OCI-M2 (cell line): ENCODE data around the gene NOG.

Experiments
- DNase-seq: peaks from one replicate; lab custom pipeline; 2025; ENCODE audit not compliant: unreplicated experiment; lab: John Stamatoyannopoulos, UW

The NOG gene

DNA sequence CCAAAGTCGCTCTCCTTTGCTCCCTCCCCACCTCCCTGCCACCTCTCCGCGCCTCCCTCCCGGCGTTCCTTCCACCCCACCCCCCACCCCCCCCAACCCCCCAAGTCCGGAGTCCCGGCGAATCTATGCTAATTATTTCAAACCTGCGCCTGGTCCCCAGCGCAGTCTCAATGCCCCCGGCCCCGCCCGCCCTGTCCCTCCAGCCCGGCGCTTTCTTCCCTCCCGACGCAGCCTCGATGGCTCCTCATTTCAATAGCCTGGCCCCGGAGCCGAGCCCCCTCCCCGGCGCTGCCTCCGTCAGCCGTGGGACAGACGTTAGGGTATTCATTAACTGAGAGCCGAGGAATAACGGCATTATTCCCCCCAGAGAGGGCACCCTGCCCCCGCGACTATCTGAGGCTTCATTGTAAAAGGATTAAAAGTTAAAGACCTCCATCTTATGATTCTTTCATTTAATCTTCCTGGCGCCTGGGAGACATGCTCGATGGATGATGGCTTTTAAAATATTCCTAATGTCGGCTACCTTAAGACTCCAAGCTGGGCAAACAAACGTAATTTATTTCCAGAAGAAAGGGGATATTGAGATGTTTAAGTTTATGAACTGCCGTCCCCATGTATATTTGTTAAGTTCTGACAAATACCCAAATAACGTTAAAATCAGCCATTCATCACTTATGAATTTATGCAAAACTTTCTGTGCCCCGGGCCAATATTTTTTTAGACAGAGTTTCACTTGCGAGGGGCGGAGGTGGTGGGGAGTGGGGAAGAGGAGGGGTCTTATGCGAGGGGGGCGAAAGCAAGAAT lies 3.4 kb downstream of the NOG start:
- DNase-seq: no peak

DNA sequence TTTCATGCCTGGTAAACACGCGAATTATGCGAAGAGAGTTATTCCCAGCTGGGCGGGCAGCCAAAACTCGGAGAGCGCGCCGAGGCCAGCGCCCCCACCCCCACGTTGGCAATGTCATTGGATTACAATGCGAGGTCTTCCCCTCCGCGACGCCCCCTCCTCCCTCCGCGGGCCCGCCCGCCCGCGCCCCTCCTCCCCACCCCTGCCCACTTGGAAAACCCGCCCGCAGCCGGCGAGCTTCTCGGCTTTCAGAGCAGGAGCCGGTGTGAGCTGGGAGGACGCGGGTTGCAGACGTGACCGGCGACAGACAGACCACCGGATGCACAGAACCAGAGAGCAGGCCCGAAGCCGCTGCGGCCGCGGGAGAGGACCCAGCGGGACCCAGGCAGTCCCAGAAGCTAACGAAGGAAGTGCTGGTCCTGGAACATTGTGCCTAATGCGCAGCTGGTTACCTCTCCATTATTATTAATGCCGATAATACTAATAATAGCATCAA lies 4.0 kb downstream of the NOG start:
- DNase-seq: no peak

DNA sequence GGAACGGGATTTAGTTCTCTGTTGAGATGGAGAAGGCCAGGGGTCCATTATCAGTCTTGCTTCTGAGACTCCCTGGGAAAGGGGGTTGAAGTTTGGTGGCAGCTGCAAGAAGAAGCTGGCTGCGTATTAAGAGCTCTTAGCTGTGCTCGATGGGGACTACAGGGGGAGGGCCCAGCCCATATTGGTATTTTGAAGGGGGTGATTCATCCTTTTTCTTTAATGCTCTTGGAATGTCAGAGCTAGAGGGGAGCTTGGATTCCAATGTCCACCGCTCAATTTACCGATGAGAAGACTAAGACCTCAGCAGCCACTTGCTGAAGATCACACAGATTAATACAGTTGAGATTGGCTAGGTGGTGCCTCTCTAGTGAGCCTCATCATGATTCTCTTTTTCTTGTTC lies 5.0 kb downstream of the NOG start:
- DNase-seq: no peak

DNA sequence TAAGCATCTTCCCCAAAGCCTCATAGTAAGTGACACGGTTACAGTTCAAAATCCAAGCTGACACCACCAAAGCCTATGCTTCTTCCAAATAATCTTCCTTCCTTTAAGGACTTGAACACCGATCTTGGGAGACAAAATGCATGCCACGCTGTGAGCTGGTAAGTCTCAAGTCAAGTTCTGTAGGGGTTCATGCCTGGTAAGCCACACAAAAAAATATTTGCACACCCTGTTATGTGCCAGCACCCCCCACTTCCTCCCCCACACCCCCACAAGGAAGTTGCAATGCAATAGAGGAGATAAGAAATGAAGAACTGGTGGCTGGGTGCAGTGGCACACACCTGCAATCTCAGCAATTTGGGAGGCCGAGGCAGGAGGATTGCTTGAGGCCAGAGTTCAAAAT lies 5.6 kb downstream of the NOG start:
- no peak for DNase-seq

DNA sequence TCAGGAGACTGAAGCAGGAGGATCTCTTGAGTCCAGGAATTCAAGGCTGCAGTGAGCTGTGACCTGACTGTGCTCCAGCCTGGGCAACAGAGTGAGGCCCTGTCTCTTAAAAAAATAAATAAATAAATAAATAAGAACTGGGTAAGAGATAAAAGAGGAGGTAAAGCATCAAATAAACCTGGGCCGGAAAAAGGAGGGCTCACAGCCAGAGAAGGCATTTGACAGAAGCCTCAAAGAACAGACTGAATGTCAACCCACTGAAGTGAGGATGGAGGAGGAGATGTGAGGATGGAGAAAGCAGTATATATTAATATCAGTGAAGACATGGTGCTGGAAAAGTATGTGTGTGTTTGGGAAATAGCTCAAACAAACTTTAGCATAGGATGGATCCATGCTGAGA lies 6.1 kb downstream of the NOG start:
- DNase-seq: no peak

DNA sequence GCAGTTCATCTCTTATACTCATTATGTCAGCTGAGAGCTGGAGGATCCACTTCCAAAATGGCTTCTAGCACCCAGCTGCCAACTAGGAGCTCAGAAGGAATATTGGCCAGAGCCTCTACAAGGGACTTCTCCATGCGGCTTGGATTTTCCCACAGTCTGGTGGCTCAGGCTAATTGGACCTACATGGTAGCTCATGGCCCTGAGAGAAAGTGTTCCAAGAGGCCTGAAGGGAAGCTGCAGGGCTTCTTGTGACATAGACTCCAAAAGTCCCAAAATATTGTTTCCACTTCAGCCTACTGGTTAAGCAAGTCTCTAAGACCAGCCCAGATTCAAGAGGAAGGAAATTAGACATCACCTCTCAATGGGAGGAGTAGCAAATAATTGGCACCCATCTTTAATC lies 6.8 kb downstream of the NOG start:
- DNase-seq: no peak

DNA sequence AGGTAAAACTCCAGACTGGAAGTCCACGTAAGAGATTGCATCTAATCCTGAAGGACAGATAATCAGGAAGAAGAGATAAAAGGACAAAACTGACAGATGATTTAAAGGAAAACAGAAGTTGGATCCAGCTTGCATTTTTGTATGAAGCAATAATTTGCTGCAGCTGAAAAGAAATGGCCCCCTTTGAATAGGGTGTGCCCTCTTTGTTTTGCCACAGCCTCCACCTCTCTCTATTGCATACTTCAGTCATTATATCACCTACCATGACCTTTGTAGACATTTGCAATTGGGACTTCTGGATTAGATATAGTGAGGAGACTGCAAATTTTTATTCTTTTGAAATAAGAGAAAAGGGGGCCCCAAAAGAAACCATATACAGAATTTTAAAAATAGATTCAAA lies 8.1 kb downstream of the NOG start:
- DNase-seq: no peak

DNA sequence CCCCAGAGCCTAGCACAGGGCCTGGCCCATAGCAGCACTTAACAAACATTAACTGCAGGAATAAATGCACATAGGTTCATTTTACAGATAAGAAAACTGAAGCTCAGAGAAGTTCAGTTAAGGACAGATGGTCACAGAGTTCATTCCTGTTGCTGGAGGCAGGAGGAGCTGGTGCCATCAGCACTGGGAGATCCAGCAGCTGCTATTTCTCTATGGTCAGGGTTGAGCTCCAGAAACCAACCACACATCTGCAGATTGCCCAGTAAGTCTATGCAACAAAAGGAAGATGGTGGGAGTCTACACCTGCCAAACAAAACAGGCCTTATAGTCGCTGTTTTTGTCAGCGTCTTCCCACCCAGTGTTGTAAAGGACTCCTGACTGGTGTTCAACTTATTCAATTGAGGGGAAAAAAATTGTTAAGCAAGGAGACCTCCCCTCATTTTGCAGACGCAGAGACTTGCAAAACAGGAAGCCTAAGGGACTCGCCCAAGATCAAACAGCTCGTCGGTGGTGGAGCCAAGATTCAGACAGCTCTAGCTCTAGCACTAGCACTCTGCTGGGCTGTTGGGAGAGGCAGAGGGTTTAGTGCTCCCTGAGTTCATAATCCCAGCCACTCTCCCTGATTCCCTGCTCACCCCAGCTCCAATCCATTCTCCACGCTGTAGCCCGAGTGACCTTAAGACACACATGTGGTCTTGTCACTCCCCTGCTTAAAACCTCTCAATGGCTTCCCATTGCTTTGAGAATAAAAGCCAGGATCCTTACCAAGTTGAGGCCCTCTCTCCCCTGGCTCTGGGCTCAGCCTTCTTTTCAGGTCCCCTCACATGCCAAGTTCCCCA lies 9.0 kb downstream of the NOG start:
- DNase-seq: no peak

DNA sequence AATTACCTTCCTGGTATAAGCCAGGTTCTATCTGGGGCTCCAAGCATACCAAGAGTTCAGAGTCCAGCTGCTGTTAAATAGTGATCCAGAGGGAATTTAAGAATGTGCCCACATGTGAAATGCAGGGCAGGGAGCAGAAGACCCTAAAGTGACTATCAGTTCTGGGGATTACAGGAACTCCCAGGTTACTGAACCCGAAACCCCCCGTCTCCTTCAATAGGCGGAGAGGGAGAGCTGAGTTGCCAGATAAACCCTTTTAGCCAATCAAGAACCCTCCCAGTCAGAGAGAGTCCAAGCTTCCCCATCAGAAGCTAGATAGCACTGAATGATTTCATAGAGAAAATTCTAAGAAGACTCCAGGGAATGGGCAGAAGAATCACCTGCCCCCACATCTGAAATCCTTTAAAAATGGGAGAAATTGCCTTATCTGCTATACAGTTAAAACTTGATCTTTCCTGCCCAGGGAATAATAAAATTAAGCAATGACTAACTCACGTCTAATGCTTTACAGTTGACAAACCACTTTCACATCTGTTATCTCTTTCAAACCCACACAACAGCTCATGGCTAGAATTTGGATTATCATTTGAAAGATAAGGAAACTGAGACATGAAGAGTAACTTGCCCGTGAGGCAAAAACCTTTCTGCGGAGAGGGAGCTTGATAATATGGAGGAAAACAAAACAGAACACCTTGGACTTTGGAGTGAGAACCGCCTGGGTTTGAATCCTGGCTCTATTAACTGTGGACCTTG lies 10.2 kb downstream of the NOG start:
- DNase-seq: no peak

DNA sequence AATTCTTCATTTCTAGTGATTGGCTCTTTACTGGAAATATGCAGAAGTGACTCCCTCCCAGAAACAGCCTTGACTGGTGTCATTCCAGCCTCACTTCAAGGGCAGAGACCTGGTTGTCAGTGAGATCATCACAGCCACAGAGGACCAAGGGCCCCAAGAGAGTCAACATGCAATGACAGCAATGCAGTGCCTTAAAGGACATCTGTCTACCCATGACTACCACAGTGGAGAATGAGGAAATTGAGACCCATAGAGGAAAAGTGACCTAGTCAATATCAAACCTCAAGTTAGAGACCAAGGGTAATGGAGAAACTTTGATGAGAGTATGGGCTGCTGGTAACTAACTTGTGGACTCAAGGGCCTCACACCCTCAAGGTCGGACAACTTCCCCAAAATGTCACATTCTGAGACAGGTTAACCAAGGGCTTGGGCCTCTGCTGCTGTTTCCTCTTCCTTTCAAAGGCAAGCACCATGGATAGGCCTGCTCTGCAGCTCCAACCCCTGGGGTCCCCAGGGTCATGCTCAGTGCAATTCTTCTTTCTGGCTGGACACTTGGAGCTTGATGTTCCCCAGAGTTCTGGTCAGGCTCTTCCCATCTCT lies 11.3 kb downstream of the NOG start:
- DNase-seq: no peak

DNA sequence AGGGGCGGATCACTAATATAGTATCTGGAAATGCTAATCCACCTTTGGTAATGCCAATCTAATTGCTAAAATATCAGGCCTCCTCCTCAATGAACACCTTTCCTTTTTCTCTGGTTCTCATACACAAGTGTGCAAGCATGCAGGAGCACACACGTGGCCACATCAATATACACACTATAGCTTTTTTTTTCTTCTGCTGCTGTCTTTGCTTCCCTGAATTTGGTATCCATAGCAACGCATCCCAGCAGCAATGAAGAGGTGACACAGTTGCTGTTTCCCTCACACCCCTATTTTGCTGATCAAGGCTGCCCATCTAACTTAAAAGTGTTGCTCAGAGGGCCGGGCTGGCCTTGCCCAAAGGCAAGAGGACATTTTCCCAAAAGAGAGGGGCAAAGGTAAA lies 15.4 kb downstream of the NOG start:
- DNase-seq: no peak

DNA sequence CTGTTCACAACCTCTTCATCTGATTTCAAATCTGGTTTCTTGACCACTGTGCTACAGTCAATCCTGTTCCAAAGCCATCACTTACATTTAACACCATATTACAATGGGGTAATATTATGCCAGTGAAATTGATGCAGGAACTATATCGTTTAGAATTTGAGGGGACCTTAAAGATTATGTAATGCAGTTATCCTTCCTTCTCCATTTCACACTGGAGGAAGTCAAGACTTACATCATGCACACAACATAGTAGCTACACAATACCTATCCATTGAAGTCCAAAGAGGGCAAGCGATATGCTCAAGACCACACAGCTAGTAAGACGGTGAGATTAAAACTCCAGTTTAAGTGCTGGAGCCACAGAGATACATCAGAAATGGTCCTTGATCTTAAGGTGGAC lies 16.8 kb downstream of the NOG start:
- DNase-seq: no peak

DNA sequence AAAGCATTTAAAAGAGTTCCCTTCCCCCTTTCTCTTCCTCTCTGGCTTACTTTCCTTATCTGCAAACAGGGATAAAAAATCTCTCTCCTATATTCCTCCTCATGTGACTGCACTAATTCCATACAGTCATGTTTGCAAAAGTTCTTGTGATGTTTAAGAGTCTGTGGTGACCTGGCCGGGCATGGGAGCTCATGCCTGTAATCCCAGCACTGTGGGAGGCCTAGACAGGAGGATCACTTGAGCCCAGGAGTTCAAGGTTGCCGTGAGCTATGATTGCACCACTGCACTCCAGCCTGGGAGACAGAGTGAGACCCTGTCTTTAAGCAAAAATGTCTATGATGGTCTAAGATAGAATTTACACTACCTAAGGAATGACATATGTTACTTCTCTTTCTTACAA lies 19.6 kb downstream of the NOG start:
- DNase-seq: no peak

DNA sequence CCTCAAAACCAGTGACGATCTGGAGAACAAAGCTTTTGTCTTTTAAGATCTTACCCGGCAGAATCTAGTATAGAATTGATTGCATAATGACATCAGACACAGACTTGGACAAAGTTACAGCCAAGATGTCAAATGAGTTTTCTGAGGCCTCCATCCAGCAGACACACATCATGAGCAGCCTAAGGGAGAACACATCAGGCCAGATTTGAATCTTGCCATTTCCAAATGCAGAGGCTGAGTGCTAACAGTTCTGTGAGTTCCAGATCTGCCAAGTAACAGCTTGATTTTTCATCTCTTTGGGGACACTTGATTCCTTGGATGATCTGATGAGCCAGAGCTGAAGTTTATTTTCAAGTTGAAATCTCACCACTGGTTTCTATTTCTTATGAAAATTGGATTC lies 21.0 kb downstream of the NOG start:
- DNase-seq: no peak

DNA sequence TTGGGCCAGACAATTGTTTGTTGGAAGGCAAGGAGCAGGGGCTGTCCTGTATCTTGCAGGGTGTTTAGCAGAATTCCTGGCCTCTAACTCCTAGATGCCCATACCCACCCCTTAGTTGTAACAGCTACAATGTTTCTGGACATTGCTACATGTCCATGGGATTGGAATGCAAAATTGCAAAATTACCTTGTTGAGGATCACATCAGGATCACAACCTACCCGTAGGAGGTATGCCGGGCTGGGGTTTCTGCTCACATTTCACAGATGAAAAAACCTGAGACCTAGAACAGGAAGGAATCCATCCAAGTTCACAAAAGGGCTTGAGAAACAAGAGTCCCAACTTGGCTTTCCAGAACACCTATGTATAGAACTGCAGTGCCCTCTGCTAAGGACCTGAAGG lies 22.7 kb downstream of the NOG start:
- no peak for DNase-seq

DNA sequence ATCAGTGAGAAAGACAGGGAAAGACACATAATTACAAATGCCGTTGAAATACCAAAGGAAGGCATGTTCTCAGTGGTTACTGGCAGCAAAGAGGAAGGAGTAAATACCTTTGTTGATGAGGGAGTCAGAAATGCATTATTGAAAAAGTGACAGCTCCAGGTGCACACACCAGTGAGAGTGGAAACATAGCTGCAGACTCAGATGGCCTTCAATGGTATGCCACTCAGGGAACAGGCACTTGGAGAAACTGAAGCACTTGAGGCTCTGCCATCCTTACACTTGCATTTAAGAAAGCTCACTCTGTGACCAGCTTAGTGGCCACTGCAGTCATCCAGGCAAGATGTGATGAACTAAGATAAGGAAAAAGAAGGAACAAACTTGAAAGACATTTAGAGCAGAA lies 29.9 kb downstream of the NOG start:
- no peak for DNase-seq

DNA sequence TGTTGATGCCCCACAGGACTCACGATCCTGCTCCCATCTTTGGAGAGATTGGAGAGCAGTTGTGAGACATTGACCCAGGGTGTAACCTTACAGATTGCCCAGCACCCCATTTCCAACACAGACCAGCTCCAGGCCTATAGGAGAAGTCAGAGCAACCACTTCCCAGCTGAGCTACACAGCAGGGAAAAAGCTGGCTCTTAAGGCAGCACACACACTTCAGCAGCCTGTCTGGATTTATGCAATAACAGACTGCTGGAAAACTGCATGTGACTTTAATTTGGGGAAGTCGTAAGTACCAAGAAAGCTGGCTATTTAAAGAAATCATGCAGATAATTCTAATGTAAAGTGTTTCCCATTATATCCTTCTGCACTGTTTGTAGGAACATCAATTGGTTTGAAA lies 30.8 kb downstream of the NOG start:
- no peak for DNase-seq

DNA sequence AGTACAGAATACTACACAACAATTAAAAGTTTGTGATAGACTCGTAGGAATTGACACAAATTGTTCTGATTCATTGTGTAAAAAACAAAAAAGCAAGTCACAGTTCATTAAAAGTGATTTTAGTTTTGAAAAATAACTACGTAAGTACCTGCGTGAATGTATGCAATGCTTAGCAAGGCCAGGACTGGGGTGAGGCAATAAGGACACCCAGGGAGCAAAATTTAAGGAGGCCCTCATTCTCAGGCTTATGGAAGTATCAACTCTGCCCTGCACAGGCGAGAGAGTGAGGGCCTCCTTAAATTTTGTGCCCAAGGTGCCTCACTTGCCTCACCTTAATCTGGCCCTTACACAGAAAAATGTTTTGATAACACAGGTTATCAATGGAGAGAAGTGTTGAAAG lies 31.4 kb downstream of the NOG start:
- DNase-seq: no peak

DNA sequence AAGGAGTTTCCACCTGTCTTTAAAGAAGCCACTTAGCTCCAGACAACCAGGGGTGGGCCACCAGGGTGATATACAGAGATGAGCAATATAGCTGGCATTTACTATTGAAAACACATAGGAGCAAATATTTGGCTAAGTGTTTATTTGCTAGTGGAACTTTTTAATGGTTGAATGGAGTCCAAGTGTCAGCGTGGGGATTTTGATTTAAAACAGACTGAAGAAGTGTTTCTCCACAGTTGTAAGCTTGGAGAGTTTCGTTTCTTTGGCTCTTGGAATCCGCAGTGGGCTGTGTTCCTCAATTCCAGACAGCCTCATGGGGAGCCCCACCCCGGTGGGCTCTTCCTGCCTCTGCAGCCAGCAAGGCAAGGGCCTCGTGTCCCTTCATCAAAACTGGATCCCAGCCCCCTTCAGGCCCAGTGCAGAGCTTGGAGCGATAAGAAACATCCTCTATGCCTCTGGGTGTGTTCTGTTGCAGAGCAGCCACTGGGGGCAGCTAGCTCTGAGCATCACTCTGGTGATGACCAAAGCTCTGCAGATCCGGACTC lies 36.1 kb downstream of the NOG start:
- no peak for DNase-seq

DNA sequence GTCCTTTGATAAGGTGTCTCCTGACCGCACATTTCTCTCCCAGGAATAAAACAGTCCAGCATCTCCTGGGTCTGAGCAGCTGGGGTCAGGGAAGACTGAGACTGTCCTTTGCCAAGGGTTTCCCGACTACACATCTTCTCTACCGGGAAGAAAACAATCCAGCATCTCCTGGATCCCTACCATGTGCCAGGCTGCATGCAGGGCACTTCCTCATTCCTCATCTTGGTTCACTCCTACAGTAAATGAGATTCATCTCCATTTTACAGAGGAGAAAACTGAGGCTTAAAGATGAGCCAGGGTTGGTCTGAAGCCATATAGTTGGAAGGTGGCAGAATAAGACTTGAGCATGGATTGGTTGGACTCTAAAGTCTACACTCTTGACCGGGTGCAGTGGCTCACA lies 36.7 kb downstream of the NOG start:
- no peak for DNase-seq

DNA sequence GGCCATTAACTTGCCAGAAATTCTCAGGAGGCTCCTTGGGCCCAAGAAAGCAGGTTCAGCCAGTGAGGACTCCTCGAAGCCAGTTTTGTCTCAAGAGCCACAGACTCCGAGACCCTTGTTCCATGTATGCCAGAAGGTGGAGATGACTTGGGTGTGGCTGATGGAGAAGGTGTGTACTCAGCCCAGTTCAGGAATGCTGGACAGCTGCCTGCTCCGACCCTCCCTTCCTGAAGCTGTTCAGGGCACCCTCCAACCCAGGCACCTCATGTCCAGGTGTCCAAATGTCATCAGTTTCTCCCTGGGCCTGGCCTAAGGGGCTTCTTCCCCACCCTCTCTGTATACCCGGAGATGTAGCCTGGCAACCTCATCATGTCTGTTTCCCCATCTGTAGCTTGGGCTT lies 40.2 kb downstream of the NOG start:
- DNase-seq: no peak
